ENCODE data around the gene RXRA. TPM values are rescaled to one million over a fixed set of nuclear protein-coding genes. Genes with fewer than 3 reads are reported as not detected.

Gene RXRA
- total and polyA plus RNA-seq, 2 of the 13 experiments (the other 11 are each of a cell fraction or from before 2014, with no cell fraction given): 18.9 to 29.2 TPM

DNA sequence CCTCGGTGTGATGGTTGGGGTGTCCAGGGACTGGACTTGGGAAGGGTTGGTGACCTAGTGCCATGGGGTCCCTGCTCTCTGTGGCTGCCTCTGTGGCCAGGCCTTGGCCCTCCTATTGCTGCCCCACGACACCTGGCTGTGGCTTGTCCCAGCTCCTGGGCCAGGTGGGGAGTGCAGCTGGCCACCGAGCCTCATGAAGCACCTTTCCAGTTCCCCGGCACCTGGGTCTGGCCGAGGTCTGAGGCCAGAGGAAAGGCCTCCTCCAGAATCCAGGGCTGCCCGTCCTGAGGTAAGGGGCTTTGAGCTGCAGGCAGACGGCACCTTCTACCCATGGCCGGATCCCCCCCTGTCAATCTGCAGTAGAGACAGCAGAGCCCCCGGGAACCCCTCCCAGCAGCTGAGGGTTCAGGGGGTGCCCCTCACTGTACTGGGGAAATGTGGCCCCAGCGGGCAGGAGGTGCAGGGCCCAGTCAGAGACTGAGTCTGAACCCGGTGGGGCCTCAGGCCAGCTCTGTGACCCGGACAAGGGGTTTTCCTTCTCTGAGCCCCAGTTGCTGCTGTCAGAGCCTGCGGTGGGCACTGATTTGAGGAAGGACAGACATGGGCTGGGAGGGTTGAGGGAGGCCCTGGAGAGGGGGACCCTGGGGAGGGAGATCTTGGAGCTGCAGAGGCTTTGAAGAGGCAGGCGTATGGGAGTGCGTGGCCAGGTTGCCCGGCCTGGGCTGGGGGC lies 54.5 kb downstream of the RXRA start (continued):
- no peak for TF ChIP-seq ZNF589 (CRISPR knock-in tag; conservative IDR thresholded peaks at IDR 0.05)
- no peak for TF ChIP-seq NR1H2 (CRISPR knock-in tag; IDR thresholded peaks at IDR 0.05; ENCODE audit: borderline replicate concordance, low read depth)
- TF ChIP-seq ZNF230 (CRISPR knock-in tag; IDR thresholded peaks at IDR 0.05): no peak
- TF ChIP-seq, protein P1, sequence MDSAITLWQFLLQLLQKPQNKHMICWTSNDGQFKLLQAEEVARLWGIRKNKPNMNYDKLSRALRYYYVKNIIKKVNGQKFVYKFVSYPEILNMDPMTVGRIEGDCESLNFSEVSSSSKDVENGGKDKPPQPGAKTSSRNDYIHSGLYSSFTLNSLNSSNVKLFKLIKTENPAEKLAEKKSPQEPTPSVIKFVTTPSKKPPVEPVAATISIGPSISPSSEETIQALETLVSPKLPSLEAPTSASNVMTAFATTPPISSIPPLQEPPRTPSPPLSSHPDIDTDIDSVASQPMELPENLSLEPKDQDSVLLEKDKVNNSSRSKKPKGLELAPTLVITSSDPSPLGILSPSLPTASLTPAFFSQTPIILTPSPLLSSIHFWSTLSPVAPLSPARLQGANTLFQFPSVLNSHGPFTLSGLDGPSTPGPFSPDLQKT (CRISPR knock-in tag; IDR thresholded peaks at IDR 0.05; ENCODE audit: borderline replicate concordance): no peak
- TF ChIP-seq, protein P2, sequence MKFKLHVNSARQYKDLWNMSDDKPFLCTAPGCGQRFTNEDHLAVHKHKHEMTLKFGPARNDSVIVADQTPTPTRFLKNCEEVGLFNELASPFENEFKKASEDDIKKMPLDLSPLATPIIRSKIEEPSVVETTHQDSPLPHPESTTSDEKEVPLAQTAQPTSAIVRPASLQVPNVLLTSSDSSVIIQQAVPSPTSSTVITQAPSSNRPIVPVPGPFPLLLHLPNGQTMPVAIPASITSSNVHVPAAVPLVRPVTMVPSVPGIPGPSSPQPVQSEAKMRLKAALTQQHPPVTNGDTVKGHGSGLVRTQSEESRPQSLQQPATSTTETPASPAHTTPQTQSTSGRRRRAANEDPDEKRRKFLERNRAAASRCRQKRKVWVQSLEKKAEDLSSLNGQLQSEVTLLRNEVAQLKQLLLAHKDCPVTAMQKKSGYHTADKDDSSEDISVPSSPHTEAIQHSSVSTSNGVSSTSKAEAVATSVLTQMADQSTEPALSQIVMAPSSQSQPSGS (CRISPR knock-in tag; IDR thresholded peaks at IDR 0.05): no peak
- TF ChIP-seq, protein P3, sequence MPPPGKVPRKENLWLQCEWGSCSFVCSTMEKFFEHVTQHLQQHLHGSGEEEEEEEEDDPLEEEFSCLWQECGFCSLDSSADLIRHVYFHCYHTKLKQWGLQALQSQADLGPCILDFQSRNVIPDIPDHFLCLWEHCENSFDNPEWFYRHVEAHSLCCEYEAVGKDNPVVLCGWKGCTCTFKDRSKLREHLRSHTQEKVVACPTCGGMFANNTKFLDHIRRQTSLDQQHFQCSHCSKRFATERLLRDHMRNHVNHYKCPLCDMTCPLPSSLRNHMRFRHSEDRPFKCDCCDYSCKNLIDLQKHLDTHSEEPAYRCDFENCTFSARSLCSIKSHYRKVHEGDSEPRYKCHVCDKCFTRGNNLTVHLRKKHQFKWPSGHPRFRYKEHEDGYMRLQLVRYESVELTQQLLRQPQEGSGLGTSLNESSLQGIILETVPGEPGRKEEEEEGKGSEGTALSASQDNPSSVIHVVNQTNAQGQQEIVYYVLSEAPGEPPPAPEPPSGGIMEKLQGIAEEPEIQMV (CRISPR knock-in tag; IDR thresholded peaks at IDR 0.05; ENCODE audit: low read depth): no peak

DNA sequence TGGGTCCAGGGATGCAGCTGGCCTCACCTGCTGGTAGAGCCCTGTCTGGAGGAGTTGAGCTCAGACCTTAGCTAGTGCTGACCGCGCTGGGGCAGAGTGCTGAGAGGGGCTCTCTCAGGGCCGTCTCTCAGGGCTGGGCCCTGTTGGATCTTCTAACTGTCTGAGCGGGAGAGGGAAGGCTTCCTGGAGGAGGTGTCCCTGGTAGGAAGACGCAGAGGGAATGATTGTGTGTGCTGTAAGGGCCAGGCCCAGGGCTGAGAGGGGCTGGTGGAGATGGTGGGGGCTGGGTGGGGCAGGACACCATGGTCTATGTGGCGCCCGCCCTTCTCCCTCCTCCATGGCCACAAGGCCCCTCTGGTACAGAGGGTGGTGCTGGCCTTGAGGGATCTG lies 55.0 kb downstream of the RXRA start:
- POLR2A ChIA-PET: no interaction called here
- no peak overlapping the region for H3K27ac ChIP-seq (ENCODE audit: extremely low read length, insufficient read depth, low read length)
- H3K27me3 ChIP-seq (ENCODE audit: control insufficient read depth in 1 of 2, insufficient read depth in 2 of 2, low read length in 2 of 2): no peaks in the 10 kb centered on the region
- H2AFZ ChIP-seq (ENCODE audit: low read length): no peak overlapping the region
- BruUV-seq (replicated peaks): no TSS peak
- no peak overlapping the region for H3K4me2 ChIP-seq (ENCODE audit: low read depth, low read length)
- intact Hi-C loops (cut with micrococcal nuclease; ENCODE audit: unreplicated experiment) (loop anchor here (10.0 kb wide), 1 partner anchor 54 kb away; no protein-coding TSS in a partner anchor), in situ Hi-C loops (cut with HindIII; ENCODE audit: extremely low pct_ligation_motif_present, low pct_unique_long_range_greater_than_20kb) (no loop called here)
- H3K4me3 ChIP-seq (replicated peaks in 1 of 3; ENCODE audit: insufficient read depth in 1 of 3, low read depth in 2 of 3, low read length in 3 of 3): no peak overlapping the region
- H3K9ac ChIP-seq (ENCODE audit: insufficient read depth, low read depth, low read length): no peak overlapping the region
- FAIRE-seq: no peak
- H3K9me3 ChIP-seq (ENCODE audit: low read length): no peaks in the 10 kb centered on the region
- WGBS (ENCODE audit: low lambda C conversion rate): 100% methylated on average over 3 of the region's 7 CpGs
- ATAC-seq: no peak
- peaks cover 53% of the 10 kb centered on the region; the same call in 1 of the 2 replicates for H4K20me1 ChIP-seq (ENCODE audit: insufficient read depth, low read length)
- H3K4me1 ChIP-seq (ENCODE audit: insufficient read depth, low read length): peaks cover 50% of the 10 kb centered on the region
- H3K79me2 ChIP-seq (ENCODE audit: insufficient read depth, low read length): peaks cover 68% of the 10 kb centered on the region
- no peak for TF ChIP-seq PAX8 (CRISPR knock-in tag; IDR thresholded peaks at IDR 0.05; ENCODE audit: borderline replicate concordance)
- TF ChIP-seq ZFP36 (IDR thresholded peaks at IDR 0.05; ENCODE audit: borderline replicate concordance, low read depth, low read length, partially characterized antibody): peak; percentile 39
- DNase-seq (ENCODE audit: low spot score): no peak
- H3K36me3 ChIP-seq (replicated peaks in 1 of 2; ENCODE audit: control insufficient read depth in 1 of 2, insufficient read depth in 2 of 2, low read length in 2 of 2): no peaks in the 10 kb centered on the region; a peak in 2 of 5 replicates
- CTCF ChIA-PET (ENCODE audit: low intra/inter-chr PET ratio, low total read pairs): no interaction called here
